Right lobe of liver (tissue), 4 donors: Measurements from ENCODE around the gene SMYD1.

Source experiments
- CTCF ChIP-seq, 4 donors: fragments of 200-600 bp in 3 of 4; fragments of 450-650 bp in 1 of 4; IDR thresholded peaks; one replicate each; pipeline versions ENCODE4 v1.5.1 to v1.8.0; 2016 to 2022; ENCODE audit warnings: antibody characterized with exemption in 4 of 4, mild to moderate bottlenecking in 2 of 4
- POLR2A ChIP-seq: fragments of 450-650 bp; IDR thresholded peaks from one replicate; pipeline ENCODE4 v1.6.1; 2017; ENCODE audit warnings: antibody characterized with exemption, mild to moderate bottlenecking
- donor health status: DM: no; HTN: no; CAD: no.
- donor health status: DM: no; HTN: no; CAD: no.
- donor health status: DM: no; HTN: yes; CAD: no.

DNA sequence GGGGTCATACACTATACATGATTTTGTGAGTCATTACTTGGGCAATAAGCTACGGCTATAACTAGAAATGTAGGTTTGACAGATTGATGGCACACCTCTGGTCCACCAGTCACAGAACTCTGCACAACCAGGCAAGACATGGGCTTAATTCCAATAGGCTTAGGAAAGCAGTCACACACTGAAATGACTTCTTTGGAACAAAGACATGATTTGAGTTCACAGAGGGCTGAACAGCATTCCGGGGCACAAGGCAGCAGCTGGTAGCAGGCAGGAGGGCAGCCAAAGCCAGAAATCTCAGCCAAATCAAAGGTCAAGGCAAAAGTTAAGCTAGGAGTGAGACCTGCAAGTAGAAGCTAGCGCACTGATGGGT, 32.8 kb downstream of the SMYD1 start:
- TF ChIP-seq CTCF (IDR thresholded peaks at IDR 0.05): no peak
- no peak for TF ChIP-seq POLR2A
